Esophagus mucosa (tissue), 1 donor: ENCODE data around the gene CEL. TPM values are rescaled to one million over a fixed set of nuclear protein-coding genes. Genes with fewer than 3 reads are reported as not detected.

Experiments used
- ATAC-seq: fragments of 200-7000 bp; cut with Tn5 transposase; one replicate; pipeline ENCODE4 v1.9.1; 2020
- total RNA-seq: library from RNA; stranded (reverse); gene quantifications from one replicate; pipeline ENCODE4 v1.2.4, GENCODE V29; 2023
- donor health status: DM: yes; HTN: yes; CAD: no.

CEL gene
- total RNA-seq, 1 donor from 2014 or later, result 2.4 TPM

GRCh38 chr9:133104718-133105460, 43.1 kb downstream of the CEL start:
- ATAC-seq, result no peak

- no peak for ATAC-seq
These were observed 43.6 kb downstream of the CEL start for GRCh38 chr9:133105461-133105770.

GRCh38 chr9:133106511-133107244, 44.9 kb downstream of the CEL start:
- ATAC-seq, result no peak

GRCh38 chr9:133107245-133107722, 45.5 kb downstream of the CEL start:
- no peak for ATAC-seq

GRCh38 chr9:133107961-133108793, 46.4 kb downstream of the CEL start:
- no peak for ATAC-seq

- ATAC-seq, result no peak
These were observed 47.2 kb downstream of the CEL start for GRCh38 chr9:133108794-133109641.

GRCh38 chr9:133109931-133110650, 48.3 kb downstream of the CEL start:
- ATAC-seq, result no peak

GRCh38 chr9:133111808-133112662, 50.3 kb downstream of the CEL start:
- no peak for ATAC-seq

GRCh38 chr9:133112663-133113026, 50.9 kb downstream of the CEL start:
- peak; percentile 16 for ATAC-seq

- ATAC-seq, result peak; percentile 2
These were observed 51.6 kb downstream of the CEL start for GRCh38 chr9:133113163-133113948.

- peak; percentile 15 for ATAC-seq
These were observed 52.4 kb downstream of the CEL start for GRCh38 chr9:133113949-133114885.

- ATAC-seq, result no peak
These were observed 53.3 kb downstream of the CEL start for GRCh38 chr9:133114886-133115603.

- ATAC-seq, result no peak
These were observed 54.0 kb downstream of the CEL start for GRCh38 chr9:133115604-133116345.

GRCh38 chr9:133116346-133117231, 54.8 kb downstream of the CEL start:
- no peak for ATAC-seq

- no peak for ATAC-seq
These were observed 55.7 kb downstream of the CEL start for GRCh38 chr9:133117271-133118178.
